GM21717 (cell line): ENCODE measurements around the gene PRIM2.
"Not testable (repeated sequence)": the region's sequence is repeated elsewhere in the genome, so short reads cannot be mapped to it uniquely, and the experiment has no call there.

Experiments used
- ATAC-seq: cut with Tn5 transposase; IDR thresholded peaks from one replicate; pipeline ENCODE4 v1.9.1; 2021; ENCODE audit warnings: mild to moderate bottlenecking, moderate library complexity; ENCODE audit not compliant: unreplicated experiment

Gene PRIM2

DNA sequence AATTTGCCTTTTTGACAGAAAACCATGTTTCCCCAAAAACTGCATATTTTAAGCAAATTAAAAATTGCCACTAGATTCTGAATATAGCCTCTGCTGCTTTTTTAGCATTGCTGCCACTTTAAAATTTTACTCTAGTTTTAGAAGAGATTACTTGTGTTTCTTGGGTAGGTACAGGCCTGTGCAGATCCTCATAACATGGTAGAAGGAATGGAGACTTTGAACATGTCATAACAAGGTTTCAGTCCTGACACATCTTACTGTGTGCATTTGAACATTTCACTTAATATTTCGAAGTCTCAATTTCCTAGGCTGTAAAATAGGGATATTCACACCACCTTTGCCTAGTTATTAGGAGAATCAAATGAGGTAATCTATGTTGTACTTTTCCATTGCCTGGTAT, 259.6 kb downstream of the PRIM2 start:
- ATAC-seq = not testable (repeated sequence)

DNA sequence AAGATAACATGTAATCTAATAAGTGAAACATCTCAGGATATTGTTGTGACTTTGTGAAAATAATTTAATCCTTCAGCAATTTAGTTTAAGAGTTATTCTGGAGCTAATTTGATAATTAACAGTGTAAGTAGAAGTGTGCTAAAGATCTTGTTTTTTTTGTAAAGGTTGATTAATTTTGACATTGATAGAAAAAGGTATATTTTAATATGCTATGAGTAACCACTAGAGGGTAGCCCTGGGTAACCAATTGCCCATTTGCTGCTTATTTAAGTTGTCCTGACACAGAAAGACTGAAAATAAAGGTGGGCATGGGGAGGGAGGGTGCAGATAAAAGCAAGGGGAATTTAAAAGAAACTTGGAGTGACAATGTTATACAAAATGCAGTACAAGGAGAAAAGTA, 262.1 kb downstream of the PRIM2 start:
- ATAC-seq = not testable (repeated sequence)

DNA sequence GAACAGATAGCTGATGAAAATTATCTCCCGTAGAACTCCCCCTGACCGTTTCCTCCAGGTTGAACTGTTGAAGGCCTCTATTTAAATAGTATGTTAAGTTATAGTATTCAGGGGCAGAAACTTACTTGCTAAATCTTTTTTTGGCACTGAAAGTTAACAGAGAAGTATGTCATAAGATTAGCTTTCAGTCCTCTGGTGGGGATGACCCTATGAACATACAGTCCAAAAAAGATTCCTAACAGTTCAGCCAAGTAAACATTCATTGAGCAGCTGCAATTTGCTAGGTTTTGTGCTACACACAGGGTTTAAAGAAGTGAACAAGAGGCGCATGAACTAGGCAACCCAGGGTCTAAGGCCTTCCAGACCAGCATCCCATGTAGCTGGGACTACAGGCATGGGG, 264.2 kb downstream of the PRIM2 start:
- ATAC-seq = not testable (repeated sequence)

DNA sequence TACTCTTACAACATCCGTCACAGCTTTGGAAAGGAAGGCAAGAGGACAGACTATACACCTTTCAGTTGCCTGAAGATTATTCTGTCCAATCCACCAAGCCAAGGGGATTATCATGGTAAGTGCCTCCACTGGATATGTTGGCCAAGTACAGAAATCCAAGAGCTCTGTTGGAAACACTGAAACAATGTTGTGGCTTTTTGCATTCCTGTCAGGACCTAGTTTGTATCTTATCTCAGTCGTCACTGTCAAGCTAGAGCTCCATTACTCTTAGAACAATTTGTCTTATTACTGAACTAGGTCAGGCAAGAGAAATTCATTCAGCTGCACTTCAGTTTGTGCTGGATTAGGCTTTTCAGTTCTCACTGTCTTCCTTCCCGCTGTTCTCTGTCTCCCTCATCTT, 283.7 kb downstream of the PRIM2 start:
- ATAC-seq = not testable (repeated sequence)

DNA sequence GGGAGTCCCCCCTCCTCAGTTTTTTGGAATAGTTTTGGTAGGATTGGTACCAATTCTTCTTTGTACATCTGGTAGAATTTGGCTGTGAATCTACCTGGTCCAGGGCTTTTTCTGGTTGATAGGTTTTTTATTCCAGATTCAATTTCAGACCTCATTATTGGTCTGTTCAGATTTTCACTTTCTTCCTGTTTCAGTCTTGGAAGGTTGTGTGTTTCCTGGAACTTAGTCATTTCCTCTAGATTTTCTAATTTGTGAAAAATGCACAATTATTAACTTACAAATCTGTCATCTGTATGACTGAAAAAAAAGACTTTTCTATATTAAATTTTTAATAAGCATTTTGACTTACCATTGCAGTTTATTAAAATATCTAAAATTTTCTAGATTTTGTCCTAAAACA, 287.9 kb downstream of the PRIM2 start:
- not testable (repeated sequence) for ATAC-seq

DNA sequence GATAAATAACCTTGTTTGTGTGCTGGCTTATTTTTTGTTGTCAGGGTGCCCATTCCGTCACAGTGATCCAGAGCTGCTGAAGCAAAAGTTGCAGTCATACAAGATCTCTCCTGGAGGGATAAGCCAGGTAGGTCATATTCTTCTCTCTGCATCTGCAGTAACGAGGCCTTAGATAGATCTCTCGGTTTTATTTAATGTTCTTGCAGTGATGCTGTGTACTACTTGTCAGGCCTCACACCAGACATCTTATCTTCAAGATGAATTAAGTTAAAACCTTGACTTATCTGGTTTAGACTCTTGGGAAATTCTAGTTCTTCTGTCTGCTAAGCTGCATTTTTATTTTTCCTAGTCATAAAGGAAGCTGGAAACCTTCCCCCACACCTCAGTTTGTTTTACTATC, 288.9 kb downstream of the PRIM2 start:
- ATAC-seq = not testable (repeated sequence)

DNA sequence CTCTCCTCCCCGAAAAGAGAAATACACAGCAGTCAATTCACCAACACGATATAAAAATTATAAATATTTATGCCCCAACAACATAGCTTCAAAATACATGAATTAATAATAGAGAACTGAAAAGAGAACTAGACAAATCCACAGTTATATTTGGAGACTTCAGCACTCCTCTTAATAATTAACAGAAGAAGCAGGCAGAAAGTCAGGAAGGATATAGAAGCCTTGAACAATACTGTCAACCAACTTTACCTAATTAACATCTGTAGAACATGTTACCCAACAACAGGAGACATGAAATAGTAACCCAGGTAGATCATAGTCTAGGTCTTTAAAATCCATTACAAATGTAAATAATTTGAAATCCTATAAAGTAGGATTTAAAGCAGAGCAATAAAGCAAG, 293.2 kb downstream of the PRIM2 start:
- not testable (repeated sequence) for ATAC-seq

DNA sequence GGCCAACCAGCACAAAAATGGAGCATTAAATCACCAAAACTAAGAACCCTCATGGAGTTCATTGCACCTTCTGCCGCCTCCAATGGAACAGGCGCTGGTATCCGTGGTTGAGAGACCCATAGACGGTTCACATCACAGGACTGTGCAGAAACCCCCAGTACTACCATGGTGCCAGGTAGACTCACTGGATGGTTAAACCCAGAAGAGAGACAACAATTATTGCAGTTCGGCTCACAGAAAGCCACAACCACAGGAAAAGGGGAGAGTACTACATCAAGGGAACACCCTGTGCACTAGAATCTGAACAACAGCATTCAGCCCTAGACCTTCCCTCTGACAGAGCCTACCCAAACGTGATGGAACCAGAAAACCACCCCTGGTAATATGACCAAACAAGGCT, 301.5 kb downstream of the PRIM2 start:
- not testable (repeated sequence) for ATAC-seq

DNA sequence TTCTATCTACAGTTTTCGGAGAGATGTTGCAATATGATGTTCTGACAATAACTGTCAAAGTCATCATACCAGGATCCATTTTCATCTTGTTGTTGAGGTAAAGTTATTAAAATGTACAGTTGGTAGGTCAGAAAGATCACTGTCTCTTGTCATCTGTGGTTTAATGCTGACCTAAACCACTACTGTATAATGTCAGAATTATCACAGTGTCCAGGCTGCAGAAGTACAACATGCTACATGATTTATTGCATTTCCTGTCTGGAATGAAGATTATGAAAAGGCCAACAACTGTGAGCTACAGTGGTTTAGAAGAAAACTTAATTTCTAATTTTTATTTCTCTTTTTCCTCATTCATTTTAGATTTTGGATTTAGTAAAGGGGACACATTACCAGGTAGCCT, 314.3 kb downstream of the PRIM2 start:
- ATAC-seq = not testable (repeated sequence)

DNA sequence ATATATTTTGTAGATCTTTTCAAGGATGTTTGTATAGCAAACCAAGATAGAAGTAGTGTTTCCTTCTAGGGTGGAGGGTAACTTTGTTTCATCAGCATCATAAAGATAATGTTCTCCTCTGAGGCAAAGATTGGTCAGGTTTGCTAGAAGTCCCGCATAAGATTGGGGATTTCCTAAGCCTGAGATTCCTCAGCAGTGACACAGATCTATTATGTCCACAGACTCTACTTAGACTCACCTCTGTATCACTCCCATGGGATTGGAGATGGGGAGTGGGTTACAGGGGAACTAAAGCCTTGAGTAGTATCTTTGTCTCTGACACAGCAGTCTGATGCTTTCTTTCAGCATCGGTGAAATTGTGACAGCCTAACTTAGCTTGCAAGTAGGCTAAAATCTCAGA, 341.1 kb downstream of the PRIM2 start:
- ATAC-seq = not testable (repeated sequence)

DNA sequence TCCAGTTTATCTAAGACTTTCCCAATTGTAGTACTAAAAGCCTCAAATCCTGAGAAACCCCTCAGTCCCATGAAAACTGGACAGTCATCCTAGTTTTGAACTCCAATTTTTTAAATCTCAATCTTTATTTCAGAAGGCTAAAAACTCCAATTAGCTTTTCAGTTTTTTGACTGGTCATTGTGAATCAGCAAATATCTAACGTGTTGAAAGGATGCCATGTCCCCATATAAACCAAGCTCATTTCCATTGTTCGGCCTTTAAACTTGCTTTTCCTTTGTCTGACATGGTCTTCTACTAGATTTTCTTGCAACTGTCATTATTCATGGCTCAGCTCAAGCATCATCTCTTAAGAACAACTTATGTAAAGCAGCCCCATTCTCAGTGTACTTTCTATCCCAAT, 342.4 kb downstream of the PRIM2 start:
- ATAC-seq = not testable (repeated sequence)

DNA sequence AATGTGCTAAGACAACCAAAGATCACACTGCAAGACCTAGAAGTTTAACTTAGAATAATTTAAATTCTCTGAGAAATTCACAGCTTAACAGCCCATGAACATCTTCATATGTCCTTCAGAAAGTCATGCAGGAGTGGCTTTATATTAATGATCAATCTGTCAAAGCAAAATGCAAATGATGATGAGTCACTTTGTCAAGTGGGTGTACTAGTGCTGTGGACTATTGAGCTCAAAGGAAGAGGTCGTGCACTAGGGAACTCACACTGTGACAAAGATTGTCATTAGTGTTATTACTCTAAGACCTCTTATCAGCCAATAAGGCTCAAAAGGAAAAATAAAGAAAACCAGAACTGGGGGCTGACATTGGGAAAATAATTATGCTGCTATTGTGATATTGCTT, 343.5 kb downstream of the PRIM2 start:
- ATAC-seq = not testable (repeated sequence)

DNA sequence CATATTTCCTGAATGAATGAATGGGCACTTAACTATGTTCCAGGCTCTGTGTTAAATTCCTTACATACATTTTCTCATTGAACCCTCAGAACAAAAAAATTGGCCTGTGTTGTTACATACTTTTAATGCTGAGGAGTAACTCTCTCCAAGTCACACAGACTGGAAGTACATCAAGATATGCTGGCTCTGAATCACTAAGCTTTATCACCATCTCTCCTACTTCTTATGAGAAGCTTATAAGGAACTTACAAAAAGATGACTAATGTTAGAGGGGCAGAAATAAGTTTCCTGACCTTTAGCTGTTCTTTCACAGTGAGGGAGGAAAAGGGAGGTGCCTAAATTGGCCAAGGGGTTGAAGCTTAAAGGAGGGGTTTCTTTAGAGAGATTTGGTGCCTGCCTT, 350.7 kb downstream of the PRIM2 start:
- ATAC-seq = not testable (repeated sequence)

DNA sequence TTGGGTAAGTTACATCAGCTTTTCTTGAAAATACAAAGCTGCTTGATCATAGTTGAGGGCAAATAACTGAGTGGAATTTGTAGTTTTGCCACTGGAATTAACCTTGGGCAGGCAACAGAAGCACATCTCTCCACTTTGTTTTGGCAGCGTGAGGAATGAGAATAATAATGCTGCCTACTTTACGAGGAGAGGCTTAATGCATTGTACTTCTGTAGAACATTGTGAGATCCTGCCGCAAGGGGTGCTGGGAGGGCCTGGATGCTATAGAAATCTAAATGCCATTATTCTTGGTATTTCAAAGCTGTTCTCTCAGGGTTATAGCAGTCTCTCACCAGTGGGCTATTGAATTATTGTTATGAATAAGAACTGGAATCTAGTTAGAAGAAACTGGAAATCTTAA, 353.8 kb downstream of the PRIM2 start:
- not testable (repeated sequence) for ATAC-seq

DNA sequence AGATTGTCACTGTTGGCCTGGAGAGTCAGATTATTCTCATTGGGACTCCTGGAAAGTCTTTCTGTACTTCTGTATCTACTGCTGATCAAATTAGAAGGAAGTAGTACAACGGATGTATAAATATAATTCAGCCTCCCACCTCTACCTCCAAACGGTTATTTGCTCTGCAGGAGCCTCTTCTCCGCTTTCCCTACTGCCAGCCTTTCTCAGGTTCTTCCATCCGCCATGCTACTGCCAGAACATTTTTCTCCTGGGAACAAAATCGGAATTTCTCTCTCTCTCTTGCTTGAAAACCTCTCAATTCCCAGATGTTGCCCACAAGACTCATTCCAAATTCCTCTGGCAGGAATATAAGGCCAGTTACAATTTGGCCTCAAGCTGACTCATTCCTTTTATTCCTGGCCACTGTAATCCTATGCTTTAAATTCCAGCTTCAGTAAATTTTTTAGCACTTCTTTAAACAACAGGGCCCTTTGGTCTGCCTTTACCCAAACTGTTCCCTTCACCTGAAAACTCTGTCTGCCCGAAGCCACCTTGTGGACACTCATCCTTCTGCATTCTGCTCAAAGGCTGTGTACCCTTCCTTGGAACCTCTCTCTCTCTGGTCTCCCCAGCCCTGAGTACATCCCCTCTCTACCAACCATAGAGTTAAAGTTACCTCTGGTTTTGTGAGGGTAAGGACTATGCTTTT, 354.7 kb downstream of the PRIM2 start:
- ATAC-seq = not testable (repeated sequence)

DNA sequence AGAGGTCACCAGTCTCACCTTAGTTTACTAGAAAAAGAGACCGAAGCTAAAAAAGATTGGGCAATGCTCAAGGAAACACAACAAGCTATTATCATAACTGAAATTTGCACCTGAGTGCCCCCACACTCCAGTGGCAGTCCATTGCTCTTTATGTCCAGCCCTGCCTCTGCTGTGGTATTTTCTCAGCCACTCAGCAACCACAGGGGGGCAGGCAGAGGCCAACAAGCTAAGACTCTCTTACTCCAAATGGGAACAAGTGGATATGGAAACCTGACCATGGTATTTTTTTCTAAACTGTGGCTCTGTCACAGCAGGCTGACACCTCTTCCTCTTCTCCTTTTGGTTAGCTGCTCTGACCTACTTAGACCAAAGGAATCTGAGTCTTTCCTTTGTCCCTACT, 355.9 kb downstream of the PRIM2 start:
- ATAC-seq = not testable (repeated sequence)

DNA sequence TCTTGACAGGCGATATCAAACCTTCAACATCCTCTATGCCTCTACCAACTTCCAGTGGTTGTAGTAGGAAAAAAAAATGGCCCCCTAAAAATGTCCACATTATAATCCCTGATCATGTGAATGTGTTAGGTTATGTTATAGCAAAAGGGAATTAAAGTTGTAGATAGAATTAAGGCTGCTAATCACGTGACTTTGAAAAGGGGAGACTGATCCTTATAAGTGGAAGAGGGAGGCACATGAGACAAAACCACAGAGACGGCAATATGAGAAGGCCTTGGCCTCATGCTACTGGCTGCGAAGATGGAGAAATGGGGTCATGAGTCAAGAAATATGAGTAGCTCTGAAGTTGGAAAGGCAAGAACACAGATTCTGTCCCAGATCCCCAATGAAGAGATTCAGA, 358.0 kb downstream of the PRIM2 start:
- not testable (repeated sequence) for ATAC-seq

DNA sequence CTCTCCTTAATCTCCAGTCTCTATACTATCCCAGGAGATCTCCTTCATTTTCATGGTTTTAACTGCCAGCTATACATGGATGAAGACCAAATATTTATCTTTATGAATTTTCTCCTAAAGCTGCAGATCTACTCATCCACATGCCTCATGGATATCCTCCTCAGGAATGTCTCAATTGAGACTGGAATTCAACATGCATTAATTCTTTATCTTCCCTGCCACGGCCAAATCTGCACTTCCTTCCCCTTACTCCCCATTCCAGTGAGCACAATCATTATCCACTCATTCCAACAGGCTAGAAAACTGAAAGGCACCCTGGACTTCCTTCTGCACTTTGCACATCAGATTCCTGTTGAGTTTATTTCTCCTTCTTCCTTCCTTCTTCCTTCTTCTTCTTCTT, 379.0 kb downstream of the PRIM2 start:
- not testable (repeated sequence) for ATAC-seq
